Measurements from ENCODE around the gene HTT-AS.

HTT-AS gene

DNA sequence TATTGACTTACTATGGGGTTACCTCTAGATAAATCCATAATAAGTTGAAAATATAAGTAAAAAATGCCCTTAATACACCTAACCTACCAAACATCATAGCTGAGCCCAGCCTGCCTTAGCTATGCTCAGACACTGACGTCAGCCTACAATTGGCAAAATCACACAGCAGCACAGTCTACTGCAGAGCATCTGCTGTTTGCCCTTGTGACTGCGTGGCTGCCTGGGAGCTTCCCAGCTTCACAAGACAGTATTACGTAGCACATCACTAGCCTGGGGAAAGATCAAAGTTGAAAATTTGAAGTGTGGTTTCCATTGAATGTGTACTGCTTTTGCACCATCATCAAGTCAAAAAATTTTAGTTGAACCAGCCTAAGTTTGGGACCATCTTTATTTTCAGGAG, 8.8 kb downstream of the HTT-AS start:
- no peak overlapping the region for H2AFZ ChIP-seq (ENCODE audit: low read depth, low read length)
- H4K20me1 ChIP-seq (ENCODE audit: insufficient read depth, low read length): no peaks in the 10 kb centered on the region
- no peak overlapping the region for H3K4me2 ChIP-seq (ENCODE audit: low read length)
- no peaks in the 10 kb centered on the region for H3K79me2 ChIP-seq (ENCODE audit: low read length)
- no peak overlapping the region for H3K9ac ChIP-seq (ENCODE audit: low read length)
- H3K36me3 ChIP-seq (replicated peaks; ENCODE audit: low read depth, low read length): no peaks in the 10 kb centered on the region
- no peaks in the 10 kb centered on the region for H3K4me1 ChIP-seq (ENCODE audit: low read length)
- no peak for TF ChIP-seq EZH2phosphoT487 (IDR thresholded peaks at IDR 0.05; ENCODE audit: low read depth)
- TF ChIP-seq, protein P1, sequence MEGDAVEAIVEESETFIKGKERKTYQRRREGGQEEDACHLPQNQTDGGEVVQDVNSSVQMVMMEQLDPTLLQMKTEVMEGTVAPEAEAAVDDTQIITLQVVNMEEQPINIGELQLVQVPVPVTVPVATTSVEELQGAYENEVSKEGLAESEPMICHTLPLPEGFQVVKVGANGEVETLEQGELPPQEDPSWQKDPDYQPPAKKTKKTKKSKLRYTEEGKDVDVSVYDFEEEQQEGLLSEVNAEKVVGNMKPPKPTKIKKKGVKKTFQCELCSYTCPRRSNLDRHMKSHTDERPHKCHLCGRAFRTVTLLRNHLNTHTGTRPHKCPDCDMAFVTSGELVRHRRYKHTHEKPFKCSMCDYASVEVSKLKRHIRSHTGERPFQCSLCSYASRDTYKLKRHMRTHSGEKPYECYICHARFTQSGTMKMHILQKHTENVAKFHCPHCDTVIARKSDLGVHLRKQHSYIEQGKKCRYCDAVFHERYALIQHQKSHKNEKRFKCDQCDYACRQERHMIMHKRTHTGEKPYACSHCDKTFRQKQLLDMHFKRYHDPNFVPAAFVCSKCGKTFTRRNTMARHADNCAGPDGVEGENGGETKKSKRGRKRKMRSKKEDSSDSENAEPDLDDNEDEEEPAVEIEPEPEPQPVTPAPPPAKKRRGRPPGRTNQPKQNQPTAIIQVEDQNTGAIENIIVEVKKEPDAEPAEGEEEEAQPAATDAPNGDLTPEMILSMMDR (IDR thresholded peaks at IDR 0.05; ENCODE audit: low read depth, low read length): no peak
- H3K27me3 ChIP-seq (ENCODE audit: low read depth, low read length): no peaks in the 10 kb centered on the region
- H3K9me3 ChIP-seq (ENCODE audit: insufficient read depth, low read length): no peaks in the 10 kb centered on the region
- no peak overlapping the region for H3K27ac ChIP-seq (ENCODE audit: low read length)
- H3K4me3 ChIP-seq (ENCODE audit: low read length): no peak overlapping the region

DNA sequence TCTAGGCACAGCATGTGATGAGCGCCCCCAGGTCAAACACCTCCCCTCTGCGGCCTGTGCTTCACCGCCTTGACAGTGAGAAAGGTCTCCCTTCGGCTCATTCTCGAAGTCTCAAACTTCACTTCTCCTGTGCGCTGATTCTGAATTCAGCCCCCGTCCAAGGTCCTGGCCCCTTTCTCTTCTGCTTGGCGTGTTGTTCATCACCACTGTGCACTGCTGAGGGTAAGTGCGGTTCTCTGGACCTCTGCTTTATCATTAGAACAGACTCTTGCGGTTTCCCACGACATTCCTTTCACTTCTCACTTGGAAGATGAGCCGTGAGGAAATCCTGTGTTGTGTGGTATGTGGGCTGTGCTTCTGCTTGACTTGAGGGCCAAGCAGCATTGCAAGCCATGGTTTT, 11.9 kb downstream of the HTT-AS start:
- H3K4me1 ChIP-seq (ENCODE audit: low read length): peaks cover 16% of the 10 kb centered on the region

DNA sequence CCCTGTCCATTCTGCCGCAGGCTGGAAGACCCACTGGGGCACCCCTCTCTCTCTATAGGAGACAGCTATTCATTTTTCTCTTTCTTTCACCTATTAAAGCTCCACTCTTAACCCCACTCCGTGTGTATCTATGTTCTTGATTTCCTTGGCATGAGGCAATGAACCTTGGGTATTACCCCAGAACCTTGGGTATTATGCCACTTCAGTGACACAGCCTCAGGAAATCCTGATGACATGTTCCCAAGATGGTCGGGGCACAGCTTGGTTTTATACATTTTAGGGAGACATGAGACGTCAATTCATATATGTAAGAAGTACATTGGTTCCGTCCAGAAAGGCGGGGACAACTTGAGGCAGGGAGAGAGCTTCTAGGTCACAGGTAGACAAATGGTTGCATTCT, 13.4 kb downstream of the HTT-AS start:
- Histone ChIP-seq H3K4me3 (ENCODE audit: low read length) (no peak overlapping the region), H3K27me3 (ENCODE audit: low read depth, low read length) (no peaks in the 10 kb centered on the region), H3K4me2 (ENCODE audit: low read length) (no peak overlapping the region), H3K27ac (ENCODE audit: low read length) (no peak overlapping the region), H3K9me3 (ENCODE audit: insufficient read depth, low read length) (peaks cover 7% of the 10 kb centered on the region), H3K9ac (ENCODE audit: low read length) (no peak overlapping the region), H2AFZ (ENCODE audit: low read depth, low read length) (no peak overlapping the region), H3K36me3 (replicated peaks; ENCODE audit: low read depth, low read length) (no peaks in the 10 kb centered on the region), H4K20me1 (ENCODE audit: insufficient read depth, low read length) (no peaks in the 10 kb centered on the region), H3K4me1 (ENCODE audit: low read length) (peaks cover 16% of the 10 kb centered on the region), H3K79me2 (ENCODE audit: low read length) (no peaks in the 10 kb centered on the region)
- TF ChIP-seq EZH2phosphoT487 (IDR thresholded peaks at IDR 0.05; ENCODE audit: low read depth): no peak
- TF ChIP-seq, protein P1 (IDR thresholded peaks at IDR 0.05; ENCODE audit: low read depth, low read length): no peak

More for the DNA sequence above, 11.9 kb downstream of the HTT-AS start:
- Histone ChIP-seq H3K27me3 (ENCODE audit: low read depth, low read length) (no peaks in the 10 kb centered on the region), H3K9ac (ENCODE audit: low read length) (no peak overlapping the region), H3K79me2 (ENCODE audit: low read length) (no peaks in the 10 kb centered on the region), H3K36me3 (replicated peaks; ENCODE audit: low read depth, low read length) (no peaks in the 10 kb centered on the region), H2AFZ (ENCODE audit: low read depth, low read length) (no peak overlapping the region), H3K27ac (ENCODE audit: low read length) (no peak overlapping the region), H4K20me1 (ENCODE audit: insufficient read depth, low read length) (no peaks in the 10 kb centered on the region), H3K9me3 (ENCODE audit: insufficient read depth, low read length) (no peaks in the 10 kb centered on the region), H3K4me2 (ENCODE audit: low read length) (no peak overlapping the region), H3K4me3 (ENCODE audit: low read length) (no peak overlapping the region)
- no peak for TF ChIP-seq EZH2phosphoT487 (IDR thresholded peaks at IDR 0.05; ENCODE audit: low read depth)
- TF ChIP-seq, protein P1 (IDR thresholded peaks at IDR 0.05; ENCODE audit: low read depth, low read length): no peak

DNA sequence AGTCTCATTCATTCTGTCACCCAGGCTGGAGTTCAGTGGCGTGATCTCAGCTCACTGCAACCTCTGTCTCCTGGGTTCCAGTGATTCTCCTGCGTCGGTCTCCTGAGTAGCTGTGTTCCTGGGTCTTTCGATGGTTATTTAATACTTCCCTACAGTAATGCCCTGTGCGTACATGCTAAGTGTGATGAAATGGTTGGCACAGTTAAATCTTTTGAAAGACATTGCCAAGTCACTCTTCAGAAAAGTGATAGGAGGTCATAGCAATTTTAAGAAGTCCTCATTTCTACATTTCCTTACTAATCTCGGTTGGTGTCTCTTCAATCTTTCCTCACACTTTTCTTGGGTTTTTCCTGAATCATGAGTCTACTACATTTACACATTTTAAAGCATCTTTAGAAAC, 14.4 kb downstream of the HTT-AS start:
- H4K20me1 ChIP-seq (ENCODE audit: insufficient read depth, low read length): no peaks in the 10 kb centered on the region
- no peak overlapping the region for H2AFZ ChIP-seq (ENCODE audit: low read depth, low read length)
- H3K4me3 ChIP-seq (ENCODE audit: low read length): no peak overlapping the region
- peaks cover 16% of the 10 kb centered on the region for H3K9me3 ChIP-seq (ENCODE audit: insufficient read depth, low read length)
- H3K79me2 ChIP-seq (ENCODE audit: low read length): no peaks in the 10 kb centered on the region
- H3K9ac ChIP-seq (ENCODE audit: low read length): no peak overlapping the region
- peaks cover 16% of the 10 kb centered on the region for H3K4me1 ChIP-seq (ENCODE audit: low read length)
- no peaks in the 10 kb centered on the region for H3K36me3 ChIP-seq (replicated peaks; ENCODE audit: low read depth, low read length)
- H3K27ac ChIP-seq (ENCODE audit: low read length): no peak overlapping the region
- TF ChIP-seq EZH2phosphoT487 (IDR thresholded peaks at IDR 0.05; ENCODE audit: low read depth): no peak
- TF ChIP-seq, protein P1 (IDR thresholded peaks at IDR 0.05; ENCODE audit: low read depth, low read length): no peak
- no peaks in the 10 kb centered on the region for H3K27me3 ChIP-seq (ENCODE audit: low read depth, low read length)
- no peak overlapping the region for H3K4me2 ChIP-seq (ENCODE audit: low read length)
